Anterior cingulate cortex (tissue), 58 donors: ENCODE measurements around the gene PXYLP1.
A peak's percentile ranks its signal among the peaks of the same experiment; 100 is the strongest.
"Not testable (repeated sequence)": the region's sequence is repeated elsewhere in the genome, so short reads cannot be mapped to it uniquely, and the experiment has no call there.

ENCODE experiments used
- DNase-seq, 58 donors: peaks; one replicate each; lab custom pipeline; 2025; lab: John Stamatoyannopoulos, UW

Gene PXYLP1

GRCh38 chr3:141313093-141313683 lies 81.6 kb downstream of the PXYLP1 start:
- no peak for DNase-seq

GRCh38 chr3:141314415-141314814 lies 82.8 kb downstream of the PXYLP1 start:
- not testable (repeated sequence) for DNase-seq

- no peak for DNase-seq
Observed at GRCh38 chr3:141316851-141317250, 85.2 kb downstream of the PXYLP1 start.

- no peak for DNase-seq
Observed at GRCh38 chr3:141320399-141321108, 88.9 kb downstream of the PXYLP1 start.

GRCh38 chr3:141321109-141321497 lies 89.5 kb downstream of the PXYLP1 start:
- DNase-seq = no peak

- DNase-seq = no peak
Observed at GRCh38 chr3:141323936-141324704, 92.5 kb downstream of the PXYLP1 start.

GRCh38 chr3:141326123-141326522 lies 94.5 kb downstream of the PXYLP1 start:
- DNase-seq = no peak

- DNase-seq = no peak
Observed at GRCh38 chr3:141326626-141327025, 95.0 kb downstream of the PXYLP1 start.

- DNase-seq = peak in 1 of 58 donors; percentile 15
Observed at GRCh38 chr3:141328286-141329166, 96.9 kb downstream of the PXYLP1 start.

- no peak for DNase-seq
Observed at GRCh38 chr3:141330235-141330634, 98.6 kb downstream of the PXYLP1 start.

- no peak for DNase-seq
Observed at GRCh38 chr3:141330718-141331376, 99.2 kb downstream of the PXYLP1 start.

- DNase-seq = peak in 3 of 58 donors; percentile 5 to 12 (median 6)
Observed at GRCh38 chr3:141331377-141332318, 100.0 kb downstream of the PXYLP1 start.

GRCh38 chr3:141332416-141332815 lies 100.8 kb downstream of the PXYLP1 start:
- DNase-seq = no peak

GRCh38 chr3:141333836-141334626 lies 102.4 kb downstream of the PXYLP1 start:
- DNase-seq = no peak

GRCh38 chr3:141334627-141335250 lies 103.1 kb downstream of the PXYLP1 start:
- DNase-seq = no peak

- no peak for DNase-seq
Observed at GRCh38 chr3:141335531-141336061, 104.0 kb downstream of the PXYLP1 start.
